Smooth muscle cell (in vitro differentiated cells): ENCODE measurements around the gene CRY1. TPM values are rescaled to one million over a fixed set of nuclear protein-coding genes. Genes with fewer than 3 reads are reported as not detected.
"Not testable (repeated sequence)": the region's sequence is repeated elsewhere in the genome, so short reads cannot be mapped to it uniquely, and the experiment has no call there.

Source experiments
- DNase-seq: peaks from one replicate; lab custom pipeline; 2025; ENCODE audit not compliant: unreplicated experiment; lab: John Stamatoyannopoulos, UW
- H2AFZ ChIP-seq: fragments of 200-600 bp; sonication (generic); 2 replicates; pipeline ENCODE4 v1.6.0; 2016; ENCODE audit warnings: antibody characterized with exemption, low read depth, mild to moderate bottlenecking
- H3F3A ChIP-seq: fragments of 200-600 bp; sonication (generic); 2 replicates; pipeline ENCODE4 v1.6.0; 2017; ENCODE audit warnings: antibody characterized with exemption, low read depth
- H3K27ac ChIP-seq: fragments of 200-600 bp; sonication (generic); 2 replicates; pipeline ENCODE4 v1.5.1; 2016; ENCODE audit warnings: low read depth, mild to moderate bottlenecking
- H3K27me3 ChIP-seq: fragments of 200-600 bp; sonication (generic); 2 replicates; pipeline ENCODE4 v1.6.1; 2016; ENCODE audit warnings: low read depth, mild to moderate bottlenecking
- H3K36me3 ChIP-seq: fragments of 200-600 bp; sonication (generic); 2 replicates; pipeline ENCODE4 v1.5.1; 2016; ENCODE audit warnings: low read depth
- H3K4me1 ChIP-seq: fragments of 200-600 bp; sonication (generic); 2 replicates; pipeline ENCODE4 v1.5.1; 2016; ENCODE audit warnings: low read depth
- H3K4me2 ChIP-seq: fragments of 200-600 bp; sonication (generic); 2 replicates; pipeline ENCODE4 v1.6.0; 2016; ENCODE audit warnings: mild to moderate bottlenecking
- H3K4me3 ChIP-seq: fragments of 200-600 bp; sonication (generic); 2 replicates; pipeline ENCODE4 v1.5.1; 2016; ENCODE audit warnings: mild to moderate bottlenecking
- H3K79me2 ChIP-seq: fragments of 200-600 bp; sonication (generic); 2 replicates; pipeline ENCODE4 v1.6.0; 2016; ENCODE audit warnings: low read depth, mild to moderate bottlenecking
- H3K9ac ChIP-seq: fragments of 200-600 bp; sonication (generic); 2 replicates; pipeline ENCODE4 v1.6.0; 2016; ENCODE audit warnings: low read depth
- H3K9me3 ChIP-seq: fragments of 200-600 bp; sonication (generic); replicated peaks from 2 replicates; pipeline ENCODE4 v1.5.1; 2016; ENCODE audit warnings: low read depth
- H4K20me1 ChIP-seq: fragments of 200-600 bp; sonication (generic); 2 replicates; pipeline ENCODE4 v1.6.0; 2016; ENCODE audit warnings: low read depth
- CTCF ChIP-seq: fragments of 200-600 bp; sonication (generic); IDR thresholded peaks from 2 replicates; pipeline ENCODE4 v1.5.1; 2017; ENCODE audit warnings: borderline replicate concordance, mild to moderate bottlenecking, antibody characterized with exemption; ENCODE audit not compliant: insufficient read depth, poor library complexity, severe bottlenecking
- WGBS: methylation state at CpG from one replicate; pipeline ENCODE4 v1.1.7; 2016; ENCODE audit warnings: low lambda C conversion rate; 5-methylcytosine and 5-hydroxymethylcytosine counted together
- polyA plus RNA-seq: library from polyadenylated mRNA; unstranded; fragments of >200 nt; fragmentation: Nextera tagmentation; extraction: Ambion mirVana; gene quantifications from 2 replicates; pipeline ENCODE4 v1.2.1, GENCODE V29; 2016
- total RNA-seq: library from RNA; depleted of rRNA; stranded (reverse); fragments of >200 nt; gene quantifications from 2 replicates; pipeline ENCODE4 v1.2.3, GENCODE V29; 2014

Gene CRY1
- total and polyA plus RNA-seq, 2 experiments from 2014 or later: 19.9 to 28.2 TPM

- Histone ChIP-seq H3F3A (no peaks in the 10 kb centered on the region), H3K9ac (no peak overlapping the region), H3K27ac (no peak overlapping the region), H3K9me3 (no peaks in the 10 kb centered on the region), H3K36me3 (no peaks in the 10 kb centered on the region), H3K27me3 (no peaks in the 10 kb centered on the region), H2AFZ (no peak overlapping the region), H3K79me2 (no peaks in the 10 kb centered on the region), H4K20me1 (no peaks in the 10 kb centered on the region), H3K4me3 (no peak overlapping the region), H3K4me2 (no peak overlapping the region), H3K4me1 (no peaks in the 10 kb centered on the region)
- no peak for DNase-seq
- WGBS: 86% methylated on average over 12 of the region's 12 CpGs
- no peak for TF ChIP-seq CTCF
Observed at GRCh38 chr12:107109726-107110719, 16.7 kb upstream of the CRY1 start.

GRCh38 chr12:107108995-107109508 is 15.7 kb upstream of the CRY1 start:
- Histone ChIP-seq H4K20me1 (no peaks in the 10 kb centered on the region), H3K4me2 (no peak overlapping the region), H3K9me3 (no peaks in the 10 kb centered on the region), H3F3A (no peaks in the 10 kb centered on the region), H3K27ac (no peak overlapping the region), H3K27me3 (no peaks in the 10 kb centered on the region), H2AFZ (no peak overlapping the region), H3K36me3 (no peaks in the 10 kb centered on the region), H3K79me2 (no peaks in the 10 kb centered on the region), H3K4me3 (no peak overlapping the region), H3K4me1 (no peaks in the 10 kb centered on the region), H3K9ac (no peak overlapping the region)
- TF ChIP-seq CTCF: no peak
- 87% methylated on average over 8 of the region's 8 CpGs for WGBS
- DNase-seq: no peak

GRCh38 chr12:107108366-107108765 is 15.0 kb upstream of the CRY1 start:
- not testable (repeated sequence) for H3K36me3 ChIP-seq, H3K27me3 ChIP-seq, H2AFZ ChIP-seq, H4K20me1 ChIP-seq, H3K27ac ChIP-seq, H3K4me2 ChIP-seq, DNase-seq, H3F3A ChIP-seq, H3K9ac ChIP-seq, H3K9me3 ChIP-seq, H3K79me2 ChIP-seq, H3K4me1 ChIP-seq, H3K4me3 ChIP-seq
- 90% methylated on average over 1 of the region's 1 CpG for WGBS

- no peaks in the 10 kb centered on the region for H3K4me1 ChIP-seq
- DNase-seq: no peak
- no peaks in the 10 kb centered on the region for H4K20me1 ChIP-seq
- no peak overlapping the region for H3K27ac ChIP-seq
- 76% methylated on average over 4 of the region's 4 CpGs for whole genome bisulfite sequencing
- no peak overlapping the region for H2AFZ ChIP-seq
- no peaks in the 10 kb centered on the region for H3K36me3 ChIP-seq
- no peaks in the 10 kb centered on the region for H3K27me3 ChIP-seq
- H3K4me3 ChIP-seq: no peak overlapping the region
- H3K9ac ChIP-seq: no peak overlapping the region
- H3K9me3 ChIP-seq: no peaks in the 10 kb centered on the region
- no peak for TF ChIP-seq CTCF
- H3K79me2 ChIP-seq: no peaks in the 10 kb centered on the region
- H3K4me2 ChIP-seq: no peak overlapping the region
- H3F3A ChIP-seq: no peaks in the 10 kb centered on the region
Observed at GRCh38 chr12:107107381-107107780, 14.0 kb upstream of the CRY1 start.
